ENCODE measurements around the gene DEPDC7. TPM values are rescaled to one million over a fixed set of nuclear protein-coding genes. Genes with fewer than 3 reads are reported as not detected.

Gene DEPDC7
- total and polyA plus RNA-seq, 4 donors, result 7.1 to 64.8 (median 41.5) TPM

DNA sequence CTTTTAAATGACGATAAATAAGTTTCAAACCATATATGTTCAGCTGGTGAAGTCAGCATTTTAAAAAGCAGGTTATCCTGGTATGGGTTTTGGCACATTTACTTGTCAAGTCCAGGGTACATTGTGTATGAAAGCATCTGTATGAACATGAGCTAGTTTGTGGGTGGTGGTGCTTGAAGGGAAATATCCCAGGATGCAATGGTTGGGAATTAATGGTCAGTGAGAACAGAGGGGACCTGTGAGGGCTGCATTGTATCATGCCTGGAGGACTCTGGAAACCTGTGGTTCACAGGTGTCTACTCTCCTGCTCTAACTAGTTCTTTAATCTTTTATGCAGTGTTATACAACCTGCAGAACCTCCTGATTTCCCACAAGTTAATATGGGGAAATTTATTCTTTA is 5.8 kb downstream of the DEPDC7 start:
- 94% methylated on average over 1 of the region's 1 CpG for WGBS
- H3K27ac ChIP-seq (ENCODE audit: low read depth in 1 of 2, low read length in 2 of 2), result no peak overlapping the region
- H3K36me3 ChIP-seq (ENCODE audit: control insufficient read depth in 4 of 4, insufficient read depth in 3 of 4, low read depth in 1 of 4, low read length in 3 of 4), result peaks cover 0 to 15% (median 6%) of the 10 kb centered on the region in 4 donors
- peaks cover 3 to 36% (median 16%) of the 10 kb centered on the region in 4 donors for H3K4me1 ChIP-seq (ENCODE audit: control insufficient read depth in 4 of 4, insufficient read depth in 4 of 4, low read length in 3 of 4)
- H3K4me3 ChIP-seq (ENCODE audit: low read depth in 1 of 3, low read length in 3 of 3), result no peak overlapping the region
- no peaks in the 10 kb centered on the region for H3K9me3 ChIP-seq (ENCODE audit: control insufficient read depth in 4 of 4, low read length in 3 of 4)
- DNase-seq (ENCODE audit: low spot score), result no peak
- no peak for TF ChIP-seq RXRA (IDR thresholded peaks at IDR 0.05)
- no peak for TF ChIP-seq YY1 (IDR thresholded peaks at IDR 0.05)
- no peak for TF ChIP-seq FOXA2 (IDR thresholded peaks at IDR 0.05)
- TF ChIP-seq EGR1 (IDR thresholded peaks at IDR 0.05; ENCODE audit: low read depth in 2 of 2), result no peak
- TF ChIP-seq NR2F2 (IDR thresholded peaks at IDR 0.05), result no peak
- TF ChIP-seq, protein P1, sequence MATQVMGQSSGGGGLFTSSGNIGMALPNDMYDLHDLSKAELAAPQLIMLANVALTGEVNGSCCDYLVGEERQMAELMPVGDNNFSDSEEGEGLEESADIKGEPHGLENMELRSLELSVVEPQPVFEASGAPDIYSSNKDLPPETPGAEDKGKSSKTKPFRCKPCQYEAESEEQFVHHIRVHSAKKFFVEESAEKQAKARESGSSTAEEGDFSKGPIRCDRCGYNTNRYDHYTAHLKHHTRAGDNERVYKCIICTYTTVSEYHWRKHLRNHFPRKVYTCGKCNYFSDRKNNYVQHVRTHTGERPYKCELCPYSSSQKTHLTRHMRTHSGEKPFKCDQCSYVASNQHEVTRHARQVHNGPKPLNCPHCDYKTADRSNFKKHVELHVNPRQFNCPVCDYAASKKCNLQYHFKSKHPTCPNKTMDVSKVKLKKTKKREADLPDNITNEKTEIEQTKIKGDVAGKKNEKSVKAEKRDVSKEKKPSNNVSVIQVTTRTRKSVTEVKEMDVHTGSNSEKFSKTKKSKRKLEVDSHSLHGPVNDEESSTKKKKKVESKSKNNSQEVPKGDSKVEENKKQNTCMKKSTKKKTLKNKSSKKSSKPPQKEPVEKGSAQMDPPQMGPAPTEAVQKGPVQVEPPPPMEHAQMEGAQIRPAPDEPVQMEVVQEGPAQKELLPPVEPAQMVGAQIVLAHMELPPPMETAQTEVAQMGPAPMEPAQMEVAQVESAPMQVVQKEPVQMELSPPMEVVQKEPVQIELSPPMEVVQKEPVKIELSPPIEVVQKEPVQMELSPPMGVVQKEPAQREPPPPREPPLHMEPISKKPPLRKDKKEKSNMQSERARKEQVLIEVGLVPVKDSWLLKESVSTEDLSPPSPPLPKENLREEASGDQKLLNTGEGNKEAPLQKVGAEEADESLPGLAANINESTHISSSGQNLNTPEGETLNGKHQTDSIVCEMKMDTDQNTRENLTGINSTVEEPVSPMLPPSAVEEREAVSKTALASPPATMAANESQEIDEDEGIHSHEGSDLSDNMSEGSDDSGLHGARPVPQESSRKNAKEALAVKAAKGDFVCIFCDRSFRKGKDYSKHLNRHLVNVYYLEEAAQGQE (IDR thresholded peaks at IDR 0.05), result no peak
- TF ChIP-seq JUND (IDR thresholded peaks at IDR 0.05), result no peak
- TF ChIP-seq ZBTB33 (IDR thresholded peaks at IDR 0.05), result no peak
- TF ChIP-seq TAF1 (conservative IDR thresholded peaks at IDR 0.05), result no peak
- no peak for TF ChIP-seq CTCF (IDR thresholded peaks at IDR 0.05; ENCODE audit: low read depth, low read length, missing input control)
- TF ChIP-seq MAX (IDR thresholded peaks at IDR 0.05), result no peak
- TF ChIP-seq, protein P2, sequence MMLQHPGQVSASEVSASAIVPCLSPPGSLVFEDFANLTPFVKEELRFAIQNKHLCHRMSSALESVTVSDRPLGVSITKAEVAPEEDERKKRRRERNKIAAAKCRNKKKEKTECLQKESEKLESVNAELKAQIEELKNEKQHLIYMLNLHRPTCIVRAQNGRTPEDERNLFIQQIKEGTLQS (IDR thresholded peaks at IDR 0.05), result no peak
- no peak for TF ChIP-seq RAD21 (IDR thresholded peaks at IDR 0.05)
- TF ChIP-seq SP1 (IDR thresholded peaks at IDR 0.05), result no peak
- no peak for TF ChIP-seq HNF4G (IDR thresholded peaks at IDR 0.05)
- H3K9ac ChIP-seq (ENCODE audit: low read depth in 1 of 2, low read length in 2 of 2), result no peak overlapping the region
- no peaks in the 10 kb centered on the region for H3K27me3 ChIP-seq (ENCODE audit: control insufficient read depth in 4 of 4, insufficient read depth in 4 of 4, low read length in 3 of 4)

DNA sequence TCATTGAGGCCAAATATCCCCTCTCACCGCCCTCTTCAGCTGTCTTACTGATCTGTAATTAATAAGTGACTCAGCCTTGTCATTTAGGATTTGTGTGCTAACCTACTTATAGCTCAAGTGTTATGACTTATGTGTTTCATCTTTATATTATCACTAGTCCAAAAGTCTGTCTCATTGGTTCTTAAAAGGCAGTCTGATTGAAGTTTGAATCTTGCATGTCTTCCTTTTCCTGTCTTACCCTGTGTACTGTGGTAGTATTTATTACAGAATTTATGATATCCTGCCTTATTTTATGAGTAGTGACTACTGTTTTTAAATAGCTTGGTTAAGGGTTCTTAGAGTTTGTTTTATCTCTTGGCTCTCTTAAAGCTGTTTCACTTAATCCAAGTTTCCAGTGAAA is 6.3 kb downstream of the DEPDC7 start:
- Histone ChIP-seq H3K4me1 (ENCODE audit: control insufficient read depth in 4 of 4, insufficient read depth in 4 of 4, low read length in 3 of 4) (peaks cover 4 to 40% (median 17%) of the 10 kb centered on the region in 4 donors), H3K27me3 (ENCODE audit: control insufficient read depth in 4 of 4, insufficient read depth in 4 of 4, low read length in 3 of 4) (no peaks in the 10 kb centered on the region), H3K9me3 (ENCODE audit: control insufficient read depth in 4 of 4, low read length in 3 of 4) (no peaks in the 10 kb centered on the region), H3K36me3 (ENCODE audit: control insufficient read depth in 4 of 4, insufficient read depth in 3 of 4, low read depth in 1 of 4, low read length in 3 of 4) (peaks cover 0 to 19% (median 9%) of the 10 kb centered on the region in 4 donors), H3K4me3 (ENCODE audit: low read depth in 1 of 3, low read length in 3 of 3) (no peak overlapping the region), H3K9ac (ENCODE audit: low read depth in 1 of 2, low read length in 2 of 2) (no peak overlapping the region), H3K27ac (ENCODE audit: low read depth in 1 of 2, low read length in 2 of 2) (no peak overlapping the region)
- DNase-seq (ENCODE audit: low spot score), result no peak
- WGBS, result 37% methylated on average over 1 of the region's 1 CpG
- no peak for TF ChIP-seq JUND (IDR thresholded peaks at IDR 0.05)
- no peak for TF ChIP-seq MAX (IDR thresholded peaks at IDR 0.05)
- no peak for TF ChIP-seq RXRA (IDR thresholded peaks at IDR 0.05)
- no peak for TF ChIP-seq RAD21 (IDR thresholded peaks at IDR 0.05)

Measured in liver (tissue), 9 donors.